ENCODE results near the gene LYG1.
"Not testable (repeated sequence)": the region's sequence is repeated elsewhere in the genome, so short reads cannot be mapped to it uniquely, and the experiment has no call there.

Gene LYG1

DNA sequence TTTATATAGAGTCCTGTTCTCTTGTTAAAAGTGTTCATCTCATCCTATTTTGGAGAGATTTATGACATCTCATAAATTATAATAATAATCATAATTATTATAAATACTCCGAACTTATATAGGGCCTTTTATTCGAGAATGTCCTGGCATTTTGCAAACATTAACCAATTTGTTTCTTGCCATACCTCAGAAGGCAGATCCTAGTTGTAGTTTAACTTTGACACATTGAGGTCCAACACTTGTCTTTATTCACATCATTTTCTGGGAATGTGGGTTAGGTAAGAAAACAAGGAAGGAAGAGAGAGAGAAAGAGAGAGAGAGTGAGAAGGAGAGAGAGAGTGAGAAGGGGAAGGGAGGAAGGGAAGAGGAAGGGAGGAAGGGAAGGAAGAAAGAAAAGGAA, at the start of gene LYG1:
TSS of gene LYG1 (minus strand) at position 101 of the 400 bp plus-strand sequence. CDS start 5,527 bp downstream, outside the sequence.
- DNase-seq (ENCODE audit: low read depth): not testable (repeated sequence)

DNA sequence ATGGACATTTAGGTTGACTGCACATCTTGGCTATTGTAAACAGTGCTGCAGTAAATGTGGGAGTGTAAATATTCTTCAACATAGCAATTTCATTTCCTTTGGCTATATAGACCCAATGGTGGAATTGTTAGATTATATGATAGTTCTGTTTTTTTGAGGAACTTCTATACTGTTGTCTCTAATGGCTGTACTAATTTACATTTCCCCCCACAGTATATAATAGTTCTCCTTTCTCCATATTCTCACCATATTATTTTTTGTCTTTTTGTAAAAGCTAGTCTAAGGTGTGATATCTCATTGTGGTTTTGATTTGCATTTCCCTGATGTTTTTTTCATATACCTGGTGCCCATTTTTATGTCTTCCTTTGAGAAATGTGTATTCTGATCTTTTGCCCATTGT, 49.2 kb upstream of the LYG1 start:
- no peak for DNase-seq (ENCODE audit: low read depth)

DNA sequence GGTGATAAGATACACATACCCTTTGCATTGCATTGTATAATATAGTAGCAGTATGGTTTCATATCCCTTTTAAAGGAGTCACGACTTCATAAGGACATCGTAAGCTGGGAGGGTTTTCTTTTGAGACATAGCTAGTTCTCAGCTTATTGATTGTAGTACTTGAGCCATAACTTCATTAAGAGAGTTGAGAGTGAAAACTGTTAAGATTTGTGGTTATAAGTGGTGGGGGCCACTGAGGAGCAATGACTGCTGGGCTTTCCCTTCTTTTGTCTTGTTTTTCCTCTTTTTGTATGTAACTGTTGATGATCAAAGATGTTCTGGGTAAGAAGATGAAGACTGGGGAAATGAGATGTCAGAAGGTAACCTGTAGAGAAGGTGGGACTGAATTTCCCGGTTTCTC, 47.2 kb upstream of the LYG1 start:
- no peak for DNase-seq (ENCODE audit: low read depth)

DNA sequence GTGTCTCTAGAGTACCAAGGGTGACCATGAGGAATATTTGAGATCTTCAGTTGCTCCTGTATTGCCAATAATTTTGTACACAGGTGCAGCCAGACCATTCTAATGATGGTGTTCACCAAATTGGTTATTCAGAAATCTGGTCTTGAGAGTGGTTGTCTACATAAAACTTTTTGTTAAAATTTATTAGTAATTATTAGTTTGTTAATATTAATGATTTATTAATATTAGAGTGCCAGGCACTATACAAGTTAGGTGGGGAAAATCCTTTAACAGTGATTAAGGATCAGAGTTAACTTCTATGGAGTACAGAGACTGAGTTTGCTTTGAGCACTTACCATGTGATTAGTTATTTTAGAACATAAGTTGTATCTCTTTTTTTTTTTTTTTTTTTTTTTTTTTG, 45.2 kb upstream of the LYG1 start:
- no peak for DNase-seq (ENCODE audit: low read depth)

GRCh38 chr2:99345446-99345845, 44.4 kb upstream of the LYG1 start:
- DNase-seq (ENCODE audit: low read depth): not testable (repeated sequence)

- no peak for DNase-seq (ENCODE audit: low read depth)
Measured at GRCh38 chr2:99342536-99342935, 41.5 kb upstream of the LYG1 start.

DNA sequence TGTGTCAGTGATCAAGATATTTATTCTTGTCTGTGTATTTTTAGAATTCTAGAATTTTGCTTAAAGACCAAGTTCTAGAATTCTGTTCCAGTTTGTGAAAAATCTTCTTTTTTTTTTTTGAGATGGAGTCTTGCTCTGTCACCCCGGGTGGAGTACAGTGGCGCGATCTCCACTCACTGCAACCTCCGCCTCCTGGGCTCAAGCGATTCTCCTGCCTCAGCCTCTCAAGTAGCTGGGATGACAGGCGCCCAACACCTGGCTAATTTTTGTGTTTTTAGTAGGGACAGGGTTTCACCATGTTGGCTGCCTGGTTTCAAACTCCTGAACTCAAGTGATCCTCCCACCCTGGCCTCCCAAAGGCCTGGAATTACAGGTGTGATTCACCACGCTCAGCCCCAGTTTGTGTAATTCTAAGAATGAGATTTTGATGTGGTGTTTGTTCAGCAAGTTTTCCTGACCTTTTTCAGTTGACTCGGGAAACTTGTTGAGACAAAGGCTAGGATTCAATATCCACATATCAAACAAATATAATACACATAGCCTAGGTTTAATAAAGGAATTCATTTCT, 39.8 kb upstream of the LYG1 start:
- no peak for DNase-seq (ENCODE audit: low read depth)

- no peak for DNase-seq (ENCODE audit: low read depth)
Measured at GRCh38 chr2:99338029-99338585, 37.1 kb upstream of the LYG1 start.

GRCh38 chr2:99337113-99338028, 36.4 kb upstream of the LYG1 start, which contains the start of gene EIF5B:
Gene EIF5B, plus strand, starts transcription at chr2:99337389. Its CDS starts 166 bp downstream, at chr2:99337555.
- peak; percentile 82 for DNase-seq (ENCODE audit: low read depth)

DNA sequence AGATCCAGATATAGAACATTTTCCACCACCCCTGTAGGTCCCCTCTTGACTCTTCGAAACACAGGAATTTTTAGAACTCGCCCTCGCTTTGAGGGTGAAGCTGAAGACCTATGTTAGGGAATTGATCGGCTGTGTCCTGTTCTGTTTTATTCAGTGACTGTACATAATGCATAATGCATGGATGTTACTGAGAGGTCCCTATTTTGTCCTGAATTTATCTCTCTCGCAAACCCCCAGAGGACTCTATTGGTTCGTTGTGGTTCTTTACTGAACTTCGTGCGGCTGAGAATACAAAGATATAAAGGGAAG, 35.8 kb upstream of the LYG1 start:
- no peak for DNase-seq (ENCODE audit: low read depth)

GRCh38 chr2:99335911-99336803, 35.2 kb upstream of the LYG1 start, which contains the start of gene TXNDC9:
Gene TXNDC9, minus strand, starts transcription at chr2:99336333. Its CDS starts 3,123 bp downstream, at chr2:99333210.
- peak; percentile 97 for DNase-seq (ENCODE audit: low read depth)

DNA sequence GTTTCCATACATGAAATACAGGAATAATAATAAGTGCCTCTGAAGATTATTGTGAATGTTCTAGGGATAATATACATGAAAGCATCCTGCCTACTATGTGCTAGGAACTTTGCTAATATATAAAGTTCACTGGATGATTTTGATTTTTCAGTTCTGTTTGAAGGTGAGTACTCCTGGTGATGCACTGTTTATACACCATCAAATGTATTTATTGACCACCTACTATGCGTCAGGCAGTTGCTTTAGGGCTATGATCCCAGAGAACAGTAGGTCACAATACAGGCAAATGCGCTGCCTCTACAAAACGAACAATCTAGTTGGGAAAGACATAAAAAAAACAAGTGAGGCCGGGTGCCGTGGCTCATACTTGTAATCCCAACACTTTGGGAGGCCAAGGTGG, 24.4 kb upstream of the LYG1 start:
- no peak for DNase-seq (ENCODE audit: low read depth)

DNA sequence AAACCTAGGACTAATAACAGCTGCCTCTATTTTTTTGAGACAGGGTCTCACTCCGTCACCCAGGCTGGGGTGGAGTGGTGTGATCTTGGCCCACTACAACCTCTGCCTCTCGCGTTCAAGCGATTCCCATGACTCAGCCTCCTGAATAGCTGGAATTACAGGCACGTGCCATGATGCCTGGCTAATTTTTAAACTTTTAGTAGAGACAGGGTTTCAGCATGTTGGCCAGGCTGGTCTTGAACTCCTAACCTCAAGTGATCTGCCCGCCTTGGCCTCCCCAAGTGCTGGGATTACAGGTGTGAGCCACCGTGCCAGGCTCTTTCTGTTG, 16.8 kb upstream of the LYG1 start:
- DNase-seq (ENCODE audit: low read depth): not testable (repeated sequence)

- DNase-seq (ENCODE audit: low read depth): no peak
Measured at GRCh38 chr2:99317161-99317872, 16.3 kb upstream of the LYG1 start.

GRCh38 chr2:99299580-99299979, 1.4 kb downstream of the LYG1 start:
- DNase-seq (ENCODE audit: low read depth): no peak

DNA sequence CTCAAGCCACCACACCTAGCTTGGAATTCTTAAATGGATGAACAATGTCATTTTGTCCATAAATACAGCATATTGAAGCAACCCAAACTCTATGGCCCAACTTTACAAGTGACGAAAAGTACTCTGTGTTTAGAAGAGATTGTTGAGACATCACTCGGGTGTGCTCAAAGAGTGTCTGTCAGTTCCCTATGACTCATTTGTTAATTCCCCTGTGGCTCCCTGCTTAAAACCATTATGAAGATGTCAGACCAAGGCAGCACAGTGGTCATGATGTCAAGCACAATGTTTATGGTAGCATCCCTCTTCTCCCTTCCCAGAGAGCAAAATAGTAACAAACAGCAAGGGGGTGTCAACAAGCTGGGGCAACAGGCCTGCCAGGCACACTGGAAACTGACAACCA, 3.0 kb downstream of the LYG1 start:
- no peak for DNase-seq (ENCODE audit: low read depth)

GRCh38 chr2:99285526-99285925, 15.5 kb downstream of the LYG1 start:
- no peak for DNase-seq (ENCODE audit: low read depth)

GRCh38 chr2:99279969-99280695, 20.9 kb downstream of the LYG1 start:
- no peak for DNase-seq (ENCODE audit: low read depth)

DNA sequence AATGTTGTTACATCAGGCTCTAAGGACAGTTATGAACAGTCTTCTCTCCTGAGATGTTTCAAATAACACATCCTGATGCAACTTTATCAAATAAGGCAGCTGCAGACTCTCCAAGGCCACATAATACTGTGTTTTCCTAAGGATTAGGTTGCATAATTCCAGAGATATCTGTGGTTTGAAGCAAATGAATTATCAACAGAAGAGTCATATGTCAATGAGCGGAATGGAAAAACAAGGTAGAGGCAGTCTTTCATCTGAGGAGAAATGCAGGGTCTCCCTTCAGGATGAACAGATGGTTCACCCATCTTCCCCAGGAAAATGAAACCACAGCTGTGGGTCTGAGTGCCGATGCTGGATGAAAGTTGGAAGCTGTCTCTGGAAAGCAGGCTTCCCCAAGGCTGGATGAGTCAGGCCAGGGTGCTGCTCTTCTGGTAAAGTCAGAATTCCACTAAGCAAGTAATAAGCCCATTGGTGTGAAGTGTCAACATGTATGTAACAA, 22.2 kb downstream of the LYG1 start:
- no peak for DNase-seq (ENCODE audit: low read depth)

DNA sequence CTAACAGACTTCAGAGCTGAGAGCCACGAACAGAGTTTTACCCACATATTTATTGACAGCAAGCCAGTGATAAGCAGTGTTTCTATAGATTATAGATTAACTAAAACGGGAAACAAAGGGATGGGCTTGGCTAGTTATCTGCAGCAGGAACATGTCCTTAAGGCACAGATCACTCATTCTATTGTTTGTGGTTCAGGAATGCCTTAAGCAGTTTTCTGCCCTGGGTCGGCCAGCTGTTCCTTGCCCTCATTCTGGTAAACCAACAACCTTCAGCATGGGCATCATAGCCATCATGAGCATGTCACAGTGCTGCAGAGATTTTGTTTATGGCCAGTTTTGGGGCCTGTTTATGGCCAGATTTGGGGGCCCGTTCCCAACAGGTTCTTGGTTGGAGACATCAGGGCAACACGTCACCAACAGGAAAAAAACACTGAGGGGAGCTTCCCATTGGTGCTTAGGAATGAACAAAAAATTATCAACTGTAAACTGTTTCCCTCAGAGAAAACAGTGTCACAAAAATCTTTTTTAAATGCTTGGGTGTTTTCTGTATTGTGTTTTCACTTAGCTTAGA, 22.7 kb downstream of the LYG1 start:
- DNase-seq (ENCODE audit: low read depth): not testable (repeated sequence)
